ENCODE data around the gene SLC26A6.
A peak's percentile ranks its signal among the peaks of the same experiment; 100 is the strongest.

Gene SLC26A6

DNA sequence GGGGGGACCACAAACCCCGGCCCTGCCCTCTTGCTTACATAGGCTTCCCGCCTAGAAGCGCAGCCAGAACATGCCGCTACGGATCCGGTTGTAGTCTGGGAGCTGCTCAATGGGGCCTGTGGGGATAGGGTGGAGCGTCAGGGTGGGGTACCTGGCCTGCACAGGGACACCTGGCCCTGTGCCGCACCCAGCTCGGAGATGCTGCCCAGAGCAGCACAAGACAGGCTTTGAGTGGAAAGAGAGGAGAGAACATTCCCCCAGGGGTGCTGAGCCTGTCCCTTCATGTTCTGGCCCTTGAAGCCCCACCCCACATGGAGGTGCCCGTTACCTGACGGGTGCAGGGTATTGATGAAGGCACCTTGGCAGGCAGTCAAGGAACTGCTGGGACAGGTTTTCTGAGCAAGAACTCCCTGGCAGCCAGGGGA lies 36.2 kb downstream of the SLC26A6 start:
- DNase-seq (ENCODE audit: low read depth, low spot score) = no peak

DNA sequence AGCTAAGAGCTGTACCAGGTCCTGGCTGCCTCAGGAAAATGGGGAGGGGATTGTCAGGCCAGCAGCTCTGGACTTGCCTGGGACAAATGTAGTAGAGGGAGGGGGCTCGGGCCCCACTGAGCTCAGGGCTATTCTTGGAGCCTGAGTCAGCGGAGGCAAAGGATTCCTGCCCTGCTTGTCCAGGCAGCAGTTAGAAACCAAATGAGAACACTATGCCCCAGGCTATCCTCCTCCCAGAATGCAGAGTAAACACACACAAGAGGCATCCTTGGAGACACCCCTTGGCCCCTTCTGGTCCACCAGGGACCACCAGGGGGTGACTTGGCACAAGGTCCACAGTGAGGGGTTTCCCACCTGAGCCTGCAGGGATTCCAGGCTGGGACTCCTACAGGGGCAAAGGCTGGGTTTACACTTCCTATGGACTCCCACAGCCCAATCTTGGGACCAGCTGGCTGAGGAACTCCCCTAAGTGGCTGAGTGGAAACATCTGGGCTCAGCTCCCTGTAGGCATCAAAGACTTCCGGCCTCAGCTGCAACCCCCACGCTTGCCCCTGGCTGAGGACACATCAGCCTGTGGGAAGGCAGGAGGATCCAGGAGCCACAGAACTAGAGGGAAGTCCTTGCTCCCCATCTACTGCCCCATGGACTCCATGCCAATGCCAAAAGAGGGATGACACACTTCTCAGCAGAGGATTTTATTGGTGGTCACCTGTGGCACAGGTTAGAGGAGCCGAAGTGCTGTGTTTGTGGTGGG lies 36.8 kb downstream of the SLC26A6 start:
- peak; percentile 99 for DNase-seq (ENCODE audit: low read depth, low spot score)

GRCh38 chr3:48597408-48597800 lies 37.9 kb downstream of the SLC26A6 start:
- no peak for DNase-seq (ENCODE audit: low read depth, low spot score)

DNA sequence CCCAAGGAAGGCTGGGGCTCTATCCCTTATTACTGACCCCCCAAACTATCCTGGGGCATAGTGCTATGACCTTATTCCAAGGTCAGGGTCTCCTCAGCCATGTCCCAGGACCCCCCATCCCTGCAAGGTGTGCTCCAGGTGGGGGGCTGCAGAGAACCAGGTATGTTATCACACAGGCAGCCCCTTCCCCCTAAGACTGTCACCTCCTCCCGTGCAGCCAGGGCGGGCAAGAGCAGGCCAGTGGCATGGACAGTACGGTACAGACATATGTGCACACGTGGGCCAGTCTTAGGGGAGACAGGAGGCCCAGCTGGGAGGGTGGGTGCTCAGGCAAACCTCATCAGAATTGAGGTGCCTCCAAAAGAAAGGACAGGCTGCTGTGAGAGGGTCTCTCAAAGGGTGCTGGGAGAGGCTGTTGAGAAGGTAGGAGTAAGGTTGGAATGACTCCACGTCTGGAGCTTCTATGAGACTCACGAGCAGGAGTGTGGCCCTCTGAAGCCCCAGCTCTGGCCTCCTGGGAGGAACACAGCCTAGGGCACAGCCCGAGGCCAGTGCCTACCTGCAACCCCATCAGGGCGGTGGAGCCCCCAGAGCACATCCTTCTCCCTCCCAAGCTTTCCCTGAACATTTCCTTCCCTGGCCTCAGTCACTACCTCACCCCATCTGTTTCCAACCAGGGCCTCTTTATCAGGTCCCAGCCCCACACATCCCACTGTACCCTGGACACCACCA lies 38.4 kb downstream of the SLC26A6 start:
- no peak for DNase-seq (ENCODE audit: low read depth, low spot score)

DNA sequence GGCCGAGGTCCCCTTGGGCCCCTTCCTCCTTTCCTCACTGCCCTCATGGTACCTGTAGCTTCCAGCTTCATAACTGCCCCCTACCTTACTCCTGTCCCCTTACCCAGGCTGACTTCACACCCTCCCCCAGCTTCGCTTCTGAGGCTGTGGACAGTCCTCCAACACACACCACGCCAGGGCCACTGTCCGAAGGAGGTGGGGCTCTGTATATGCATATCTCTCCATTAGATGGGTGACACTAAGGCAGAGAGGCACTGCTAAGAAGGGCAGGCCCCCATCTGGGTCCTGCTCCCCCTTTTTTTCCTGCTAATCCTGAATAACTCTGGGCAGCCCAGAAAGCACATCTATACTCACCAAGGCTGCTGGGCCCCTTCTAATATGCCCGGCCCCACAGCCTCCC lies 39.1 kb downstream of the SLC26A6 start:
- DNase-seq (ENCODE audit: low read depth, low spot score) = no peak

DNA sequence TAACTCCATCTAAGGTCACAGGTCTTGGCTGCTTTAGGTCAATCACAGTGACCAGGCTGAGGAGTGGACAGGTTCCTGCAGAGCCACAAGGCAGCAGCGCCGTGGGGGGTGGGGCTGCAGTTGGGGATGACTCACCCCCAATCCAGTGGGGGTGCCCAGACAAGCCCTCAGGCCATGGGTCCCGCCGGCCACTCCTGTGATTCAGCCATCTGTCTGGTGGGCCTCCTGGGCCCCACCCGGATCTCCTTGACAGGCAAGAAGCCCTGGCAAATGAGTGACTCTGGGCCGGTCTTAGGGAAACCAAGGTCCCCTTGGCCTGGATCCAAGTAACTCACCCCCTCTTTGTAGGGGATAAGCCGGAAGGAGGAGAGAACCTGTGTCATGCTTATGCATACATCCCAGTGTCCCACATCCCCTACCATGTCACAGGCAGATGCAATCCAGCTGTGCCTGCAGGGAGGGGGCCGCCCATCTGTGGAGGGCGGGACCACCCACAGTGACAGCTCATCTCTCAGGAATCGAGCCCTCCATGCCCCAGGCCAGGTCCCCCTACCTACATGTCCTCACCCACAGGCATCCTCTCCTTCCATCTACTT lies 39.6 kb downstream of the SLC26A6 start:
- peak; percentile 95 for DNase-seq (ENCODE audit: low read depth, low spot score)

DNA sequence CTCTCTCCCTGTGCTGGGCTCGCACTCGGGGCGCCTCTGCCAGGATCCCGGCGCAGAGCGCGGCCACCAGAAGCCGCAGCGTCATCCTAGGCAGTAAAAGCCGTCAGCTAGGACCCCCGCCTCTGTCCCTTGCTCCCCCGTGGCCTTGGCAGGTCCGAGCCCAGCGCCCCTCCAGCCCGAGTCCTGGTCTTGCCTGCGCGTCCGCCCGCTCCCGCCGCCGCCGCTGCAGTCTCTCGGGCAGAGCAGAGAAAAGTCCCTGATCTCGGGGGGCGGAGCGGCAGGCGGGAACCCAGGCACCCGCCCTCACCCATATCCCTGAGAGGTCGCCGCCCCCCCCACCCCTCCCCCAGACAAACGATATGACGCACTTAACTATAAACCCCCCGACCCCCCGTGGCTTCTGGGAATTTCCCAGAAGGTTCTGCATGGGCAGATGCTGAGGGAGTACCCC lies 40.2 kb downstream of the SLC26A6 start, which contains the start of gene COL7A1:
TSS of gene COL7A1 (minus strand) at position 255 of the 451 bp plus-strand sequence. CDS start at position 85, 170 bp downstream.
- no peak for DNase-seq (ENCODE audit: low read depth, low spot score)

GRCh38 chr3:48594417-48595049 lies 40.7 kb downstream of the SLC26A6 start:
- DNase-seq (ENCODE audit: low read depth, low spot score) = no peak

- DNase-seq (ENCODE audit: low read depth, low spot score) = no peak
Measured at GRCh38 chr3:48593337-48593736, 41.9 kb downstream of the SLC26A6 start.

GRCh38 chr3:48592519-48593087 lies 42.7 kb downstream of the SLC26A6 start:
- DNase-seq (ENCODE audit: low read depth, low spot score) = no peak

DNA sequence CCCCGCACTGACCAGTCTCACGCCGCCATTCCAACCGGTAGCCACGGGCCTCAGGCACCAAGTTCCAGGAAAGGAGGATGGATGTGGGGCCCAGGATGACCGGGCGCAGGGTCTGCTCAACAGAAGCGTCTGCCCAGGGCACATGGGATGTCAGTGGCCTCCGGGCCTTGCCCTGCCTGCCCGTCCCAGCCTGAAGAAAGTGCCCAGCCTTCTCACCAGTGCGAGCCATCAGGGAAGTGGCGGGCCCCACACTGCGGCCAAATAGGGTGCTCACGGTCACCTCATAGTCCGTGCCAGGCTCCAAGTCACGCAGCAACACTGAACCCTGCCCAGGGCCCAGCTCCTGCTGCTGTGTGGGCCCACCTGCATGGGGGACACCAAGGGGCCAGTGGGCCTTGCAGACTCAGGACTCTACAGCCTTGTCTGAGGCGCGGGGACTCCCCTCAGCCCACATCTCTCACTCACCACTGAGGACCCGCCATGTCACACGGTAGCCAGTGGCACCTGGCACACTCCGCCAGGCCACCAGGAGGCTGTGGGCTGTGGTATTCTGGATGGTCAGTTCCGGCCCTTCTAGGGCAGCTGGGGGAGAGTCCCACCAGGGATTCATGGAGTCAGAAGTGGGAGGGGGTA lies 43.3 kb downstream of the SLC26A6 start:
- DNase-seq (ENCODE audit: low read depth, low spot score) = no peak

GRCh38 chr3:48591436-48591835 lies 43.8 kb downstream of the SLC26A6 start:
- no peak for DNase-seq (ENCODE audit: low read depth, low spot score)

- no peak for DNase-seq (ENCODE audit: low read depth, low spot score)
Measured at GRCh38 chr3:48588230-48588629, 47.0 kb downstream of the SLC26A6 start.

- no peak for DNase-seq (ENCODE audit: low read depth, low spot score)
Measured at GRCh38 chr3:48587686-48588085, 47.6 kb downstream of the SLC26A6 start.

- DNase-seq (ENCODE audit: low read depth, low spot score) = no peak
Measured at GRCh38 chr3:48585411-48585810, 49.9 kb downstream of the SLC26A6 start.

DNA sequence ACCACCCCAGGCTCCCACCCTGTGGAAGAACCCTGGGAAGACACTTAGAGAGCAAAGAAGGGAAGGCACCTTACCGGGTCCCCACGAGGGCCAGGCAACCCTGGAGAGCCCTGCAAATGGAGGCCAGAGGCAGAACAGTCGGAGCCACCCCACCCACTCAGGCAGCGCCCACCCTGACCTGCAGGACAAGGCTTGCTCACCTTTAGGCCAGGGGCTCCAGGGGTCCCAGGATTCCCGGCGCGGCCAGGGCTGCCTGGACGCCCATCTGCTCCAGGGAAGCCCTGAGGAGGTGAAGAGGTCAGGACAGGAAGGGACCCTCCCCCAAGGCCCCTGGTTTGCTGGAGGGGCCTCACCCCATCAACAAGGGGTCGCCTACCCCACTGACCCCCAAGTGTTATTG lies 50.4 kb downstream of the SLC26A6 start:
- DNase-seq (ENCODE audit: low read depth, low spot score) = no peak

- DNase-seq (ENCODE audit: low read depth, low spot score) = no peak
Measured at GRCh38 chr3:48581621-48582481, 53.4 kb downstream of the SLC26A6 start.

DNA sequence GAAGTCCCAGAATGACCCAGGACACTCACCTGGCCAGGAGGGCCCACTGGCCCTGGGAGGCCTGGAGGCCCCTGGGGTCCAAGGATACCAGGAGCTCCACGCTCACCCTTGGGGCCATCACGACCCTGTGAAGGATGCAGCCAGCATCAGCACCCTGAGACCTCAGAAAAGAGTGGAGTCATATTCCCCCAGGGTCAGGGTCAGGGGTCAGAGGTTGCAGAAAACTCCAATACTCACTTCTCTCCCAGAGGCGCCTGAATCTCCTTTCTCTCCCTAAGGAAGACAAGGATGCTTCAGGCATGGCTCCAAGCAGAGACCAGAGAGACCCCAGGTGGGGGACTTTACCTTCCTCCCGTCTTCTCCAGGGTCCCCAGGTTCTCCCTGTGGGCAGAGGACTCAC lies 58.6 kb downstream of the SLC26A6 start:
- no peak for DNase-seq (ENCODE audit: low read depth, low spot score)
